IPS DF 19.7 (cell line): ENCODE measurements around the gene PABPN1L.

Experiments
- DNase-seq: peaks from one replicate; pipeline ENCODE4 v3.0.0-alpha.2; 2013; ENCODE audit warnings: low read depth, low spot score

The PABPN1L gene

DNA sequence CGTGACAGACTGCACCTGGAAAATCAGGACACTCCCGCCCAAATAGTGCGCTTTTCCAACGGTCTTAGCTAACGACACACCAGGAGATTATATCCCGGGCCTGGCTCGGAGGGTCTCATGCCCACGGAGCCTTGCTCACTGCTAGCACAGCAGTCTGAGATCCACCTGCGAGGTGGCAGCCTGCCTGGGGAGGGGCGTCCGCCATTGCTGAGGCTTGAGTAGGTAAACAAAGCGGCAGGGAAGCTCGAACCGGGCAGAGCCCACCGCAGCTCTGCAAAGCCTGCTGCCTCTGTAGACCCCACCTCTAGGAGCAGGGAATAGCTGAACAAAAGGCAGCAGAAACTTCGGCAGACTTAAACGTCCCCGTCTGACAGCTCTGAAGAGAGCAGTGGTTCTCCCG is 14.8 kb downstream of the PABPN1L start:
- no peak for DNase-seq

- no peak for DNase-seq
Observed at GRCh38 chr16:88850531-88851199, 15.8 kb downstream of the PABPN1L start.

- no peak for DNase-seq
Observed at GRCh38 chr16:88848557-88848956, 17.9 kb downstream of the PABPN1L start.

DNA sequence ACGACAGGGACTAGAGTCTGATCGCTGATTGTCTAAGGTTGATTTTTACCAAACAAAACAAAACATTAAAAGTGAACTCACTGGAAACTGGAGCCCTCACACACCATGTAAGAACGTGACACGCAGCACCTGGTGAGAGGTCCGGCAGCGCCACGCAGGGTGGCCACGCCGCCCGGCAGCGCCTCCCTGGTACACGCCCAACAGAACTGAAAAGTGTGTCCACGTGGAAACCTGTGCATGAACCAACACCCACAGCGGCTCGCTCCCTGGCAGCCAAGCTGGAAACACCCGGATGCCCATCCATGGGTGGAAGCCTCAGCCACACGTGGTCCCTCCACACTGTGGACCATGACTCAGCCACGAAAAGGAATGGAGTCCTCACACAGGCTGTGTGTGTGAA is 18.8 kb downstream of the PABPN1L start:
- no peak for DNase-seq

- DNase-seq = no peak
Observed at GRCh38 chr16:88846088-88846487, 20.4 kb downstream of the PABPN1L start.

- DNase-seq = no peak
Observed at GRCh38 chr16:88844419-88845036, 21.9 kb downstream of the PABPN1L start.

- no peak for DNase-seq
Observed at GRCh38 chr16:88843256-88843655, 23.2 kb downstream of the PABPN1L start.

GRCh38 chr16:88842806-88843205 is 23.7 kb downstream of the PABPN1L start:
- DNase-seq = no peak

DNA sequence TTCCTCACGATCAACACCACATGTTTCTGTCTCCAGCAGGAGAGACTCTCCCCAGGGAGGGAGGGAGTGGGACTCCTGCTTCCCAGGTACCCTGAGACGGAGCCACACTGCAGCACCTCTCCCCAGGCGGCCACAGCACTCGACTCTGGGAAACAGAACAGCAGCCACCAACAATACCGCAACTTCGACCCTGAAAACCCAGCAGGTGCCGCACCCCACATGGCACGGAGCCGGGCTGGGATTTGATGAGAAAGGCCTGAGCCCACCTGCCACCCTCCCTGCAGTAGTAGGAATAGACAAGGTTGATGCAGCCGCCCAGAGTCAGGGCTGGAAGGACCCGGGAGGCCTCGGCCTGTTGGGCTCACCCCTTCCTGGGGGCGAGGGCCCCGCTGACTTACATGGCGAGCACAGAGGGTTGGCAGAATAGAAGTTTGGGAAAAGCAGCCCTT is 24.1 kb downstream of the PABPN1L start:
- DNase-seq = no peak

DNA sequence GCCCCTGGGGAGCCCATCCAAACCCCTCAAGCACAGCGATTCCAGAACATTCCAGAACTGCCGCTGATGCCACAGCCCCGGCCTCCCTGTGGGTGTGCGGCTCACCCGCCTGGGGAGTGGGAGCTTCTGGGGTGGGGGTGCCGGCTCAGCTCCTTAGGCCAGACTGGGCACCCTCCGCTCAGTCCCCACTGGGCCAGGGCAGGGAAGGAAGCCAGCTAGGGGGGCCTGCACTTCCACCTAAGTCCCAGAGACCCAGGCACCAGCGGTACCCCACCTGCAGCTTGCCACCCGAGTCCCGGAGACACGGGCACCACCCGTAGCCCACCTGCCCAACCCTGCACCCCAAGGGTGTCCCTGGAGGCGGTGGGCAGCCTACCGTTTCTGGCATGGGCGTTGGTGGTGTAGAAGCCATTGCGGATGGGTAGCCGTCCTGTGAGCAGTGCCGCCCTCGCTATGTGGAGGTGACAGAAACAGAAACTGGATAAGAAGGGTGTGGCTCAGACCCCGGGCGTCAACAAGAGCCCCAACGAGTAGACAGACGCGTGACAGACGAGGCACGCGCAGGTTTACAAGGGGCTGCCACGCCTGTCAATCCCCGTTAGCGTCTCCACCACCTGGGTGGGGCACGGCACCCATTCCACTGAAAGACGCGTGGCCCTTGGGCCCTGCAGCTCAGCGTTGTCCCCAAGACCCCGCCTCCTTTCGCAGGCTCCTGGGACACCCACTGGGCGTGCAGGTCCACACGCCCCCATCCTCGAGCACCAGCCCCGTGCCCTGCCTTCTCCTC is 24.7 kb downstream of the PABPN1L start:
- no peak for DNase-seq

- no peak for DNase-seq
Observed at GRCh38 chr16:88840600-88841215, 25.8 kb downstream of the PABPN1L start.

DNA sequence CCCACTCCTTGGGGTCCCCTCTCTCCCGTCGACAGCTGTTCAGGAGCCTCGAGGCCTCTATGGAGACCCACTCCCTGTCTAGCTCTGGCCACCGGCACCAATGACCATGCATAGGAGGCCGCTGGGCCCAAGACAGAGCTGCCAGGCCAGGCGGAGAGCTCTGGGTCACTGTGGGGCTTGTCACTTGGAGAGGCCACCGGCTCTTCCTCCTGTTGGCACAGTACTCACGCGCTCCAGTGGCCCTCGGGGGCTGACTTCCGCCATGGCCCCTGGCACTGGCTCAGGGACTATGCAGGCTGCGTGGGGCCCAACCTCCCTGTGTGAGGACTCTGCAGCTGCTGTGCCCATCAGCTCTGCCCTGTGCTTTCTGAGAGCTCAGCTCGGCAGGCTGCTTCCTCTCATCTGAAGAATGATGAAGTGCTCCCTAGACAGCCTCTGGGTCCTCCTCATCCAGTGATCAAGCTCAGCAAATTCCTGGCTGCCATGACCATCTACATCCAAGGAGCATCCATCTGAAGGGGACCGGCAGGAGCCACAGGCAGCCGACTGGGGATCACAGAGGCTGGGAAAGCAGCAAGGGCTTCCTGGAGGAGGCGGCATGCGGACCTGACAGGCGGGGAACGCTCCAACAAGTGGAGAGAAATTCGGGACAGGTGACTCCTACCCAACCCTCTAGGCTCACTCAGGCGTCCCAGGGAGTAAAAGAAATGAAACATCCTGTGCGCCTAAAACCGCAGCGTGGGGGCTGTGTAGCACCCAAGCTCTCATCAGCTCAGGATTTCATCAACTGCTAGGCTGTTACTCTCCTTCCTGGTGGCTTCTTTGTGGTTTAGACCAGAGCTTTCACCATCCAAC is 26.5 kb downstream of the PABPN1L start:
- DNase-seq = no peak

- no peak for DNase-seq
Observed at GRCh38 chr16:88839026-88839529, 27.4 kb downstream of the PABPN1L start.

DNA sequence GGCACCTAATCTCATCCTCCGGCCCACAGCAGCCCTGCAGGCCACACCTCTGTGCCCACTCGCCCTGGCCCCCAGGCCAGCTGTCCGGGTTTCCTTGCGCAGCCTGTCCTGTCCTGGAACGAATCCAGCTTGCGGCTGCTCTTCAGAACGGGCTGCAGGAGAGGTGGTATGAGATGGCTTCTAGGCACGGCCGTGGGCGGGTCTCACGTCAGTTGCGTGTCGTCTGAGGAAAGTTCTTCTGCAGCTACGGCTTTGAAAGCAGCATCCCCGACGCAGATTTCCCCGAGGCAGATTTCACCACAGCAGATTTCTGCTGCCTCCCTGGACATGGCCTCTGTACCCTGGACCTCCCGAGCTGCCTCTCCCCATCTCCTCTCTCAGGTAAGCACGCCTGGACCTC is 27.9 kb downstream of the PABPN1L start:
- no peak for DNase-seq

GRCh38 chr16:88837806-88838205 is 28.7 kb downstream of the PABPN1L start:
- no peak for DNase-seq

GRCh38 chr16:88836791-88837190 is 29.7 kb downstream of the PABPN1L start:
- DNase-seq = no peak

GRCh38 chr16:88835818-88836217 is 30.6 kb downstream of the PABPN1L start:
- no peak for DNase-seq

DNA sequence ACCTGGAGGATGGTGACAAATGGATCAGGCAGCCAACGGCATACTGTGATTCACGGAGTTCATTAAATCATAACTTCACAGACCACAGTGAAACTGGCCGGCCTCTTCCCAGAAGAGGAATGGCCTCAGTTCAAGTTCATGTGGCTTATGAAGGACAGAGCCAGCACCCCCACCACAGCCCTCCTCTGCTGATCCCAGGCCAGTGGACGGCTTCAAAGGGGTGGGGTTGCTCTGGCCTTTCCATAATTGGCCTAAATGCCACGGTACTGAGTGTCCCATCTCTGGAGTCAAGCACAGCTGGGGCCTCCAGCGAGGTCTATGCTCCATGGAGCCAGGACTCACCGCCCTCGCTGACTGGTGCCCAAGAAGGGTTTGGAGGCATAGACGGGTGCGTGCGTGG is 31.1 kb downstream of the PABPN1L start:
- no peak for DNase-seq

GRCh38 chr16:88834670-88835069 is 31.8 kb downstream of the PABPN1L start:
- DNase-seq = no peak

DNA sequence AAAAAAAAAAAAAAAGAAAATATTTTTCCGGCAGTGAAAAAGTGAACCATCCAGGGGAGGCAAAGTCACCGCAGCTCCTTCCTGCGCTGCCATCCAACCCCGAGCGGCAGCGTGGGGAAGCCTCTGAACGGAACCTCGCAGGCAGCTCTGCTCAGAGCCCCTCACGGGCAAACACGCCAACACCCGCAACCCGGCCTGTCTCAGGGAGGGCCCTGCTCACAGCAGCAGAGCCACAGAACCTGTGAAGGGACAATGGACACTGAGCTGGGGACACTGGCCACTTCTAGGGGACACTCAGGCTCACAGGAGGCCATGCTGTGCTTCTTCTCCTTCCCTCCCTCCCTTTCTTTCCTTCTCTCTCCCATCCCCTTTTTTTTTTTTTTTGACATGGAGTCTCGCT is 33.4 kb downstream of the PABPN1L start:
- no peak for DNase-seq

DNA sequence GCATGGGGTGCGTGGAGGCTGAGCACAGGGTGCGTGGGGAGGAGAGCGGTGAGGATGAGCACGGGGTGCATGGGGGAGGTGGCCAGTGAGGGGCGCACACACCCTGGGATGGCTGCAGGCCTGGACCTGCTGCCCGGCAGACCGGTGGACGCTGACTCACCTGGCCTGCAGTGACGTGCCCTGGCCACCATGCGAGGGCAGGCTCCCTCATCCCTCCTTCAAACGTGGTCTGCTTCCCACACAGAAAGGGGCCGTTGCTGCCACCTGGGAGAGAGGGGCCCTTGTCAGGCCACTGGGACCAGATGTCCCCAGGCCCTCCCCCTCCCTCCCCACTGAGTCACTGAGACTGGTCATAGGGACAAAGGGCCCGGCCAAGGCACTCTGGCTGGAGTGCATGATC is 34.6 kb downstream of the PABPN1L start:
- DNase-seq = no peak
